Measurements from ENCODE around the gene GPR85.

DNA sequence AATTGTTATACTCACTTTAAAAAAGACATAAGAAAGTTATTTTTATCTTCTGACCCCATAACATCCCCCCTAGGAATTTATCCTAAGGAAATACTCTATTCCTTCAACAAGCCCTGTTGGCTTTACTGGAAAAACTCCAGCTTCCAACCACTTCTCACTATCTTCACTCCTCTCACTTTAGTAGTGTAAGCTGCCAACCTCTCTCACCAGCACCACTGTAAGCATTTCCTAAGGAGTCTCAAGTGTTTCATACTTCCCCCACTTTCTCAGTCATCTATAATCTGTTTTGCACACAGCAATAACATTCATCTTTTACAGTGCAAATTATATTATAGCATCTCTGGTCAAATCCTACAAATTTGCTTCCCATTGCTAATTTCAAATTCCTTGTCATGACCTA, 45.8 kb downstream of the GPR85 start:
- TF ChIP-seq POLR2AphosphoS5 (IDR thresholded peaks at IDR 0.05; ENCODE audit: low read length) (no peak), FOS (IDR thresholded peaks at IDR 0.05; ENCODE audit: borderline replicate concordance, extremely low read depth, insufficient read length) (no peak), CTCF (IDR thresholded peaks at IDR 0.05 in 2 of 3, conservative IDR thresholded peaks at IDR 0.05 in 1 of 3; ENCODE audit: control insufficient read depth in 2 of 3, extremely low read depth in 1 of 3, insufficient read depth in 1 of 3, low read depth in 3 of 3, low read length in 3 of 3) (no peak), ZNF274 (IDR thresholded peaks at IDR 0.05; ENCODE audit: insufficient read depth, insufficient read length) (no peak), PBX3 (IDR thresholded peaks at IDR 0.05; ENCODE audit: insufficient replicate concordance, low read depth, low read length) (no peak), CREB1 (IDR thresholded peaks at IDR 0.05; ENCODE audit: low read depth) (no peak), HDGF (IDR thresholded peaks at IDR 0.05) (no peak), RB1 (IDR thresholded peaks at IDR 0.05; ENCODE audit: borderline replicate concordance) (no peak), CHD2 (IDR thresholded peaks at IDR 0.05; ENCODE audit: borderline replicate concordance, low read depth, low read length) (no peak), SMC3 (IDR thresholded peaks at IDR 0.05; ENCODE audit: borderline replicate concordance, low read length) (no peak), NKRF (conservative IDR thresholded peaks at IDR 0.05) (no peak)
